ENCODE data around the gene MPRIP.

GRCh38 chr17:17001076-17001777 lies 41.0 kb upstream of the MPRIP start:
- TF ChIP-seq, protein P1, sequence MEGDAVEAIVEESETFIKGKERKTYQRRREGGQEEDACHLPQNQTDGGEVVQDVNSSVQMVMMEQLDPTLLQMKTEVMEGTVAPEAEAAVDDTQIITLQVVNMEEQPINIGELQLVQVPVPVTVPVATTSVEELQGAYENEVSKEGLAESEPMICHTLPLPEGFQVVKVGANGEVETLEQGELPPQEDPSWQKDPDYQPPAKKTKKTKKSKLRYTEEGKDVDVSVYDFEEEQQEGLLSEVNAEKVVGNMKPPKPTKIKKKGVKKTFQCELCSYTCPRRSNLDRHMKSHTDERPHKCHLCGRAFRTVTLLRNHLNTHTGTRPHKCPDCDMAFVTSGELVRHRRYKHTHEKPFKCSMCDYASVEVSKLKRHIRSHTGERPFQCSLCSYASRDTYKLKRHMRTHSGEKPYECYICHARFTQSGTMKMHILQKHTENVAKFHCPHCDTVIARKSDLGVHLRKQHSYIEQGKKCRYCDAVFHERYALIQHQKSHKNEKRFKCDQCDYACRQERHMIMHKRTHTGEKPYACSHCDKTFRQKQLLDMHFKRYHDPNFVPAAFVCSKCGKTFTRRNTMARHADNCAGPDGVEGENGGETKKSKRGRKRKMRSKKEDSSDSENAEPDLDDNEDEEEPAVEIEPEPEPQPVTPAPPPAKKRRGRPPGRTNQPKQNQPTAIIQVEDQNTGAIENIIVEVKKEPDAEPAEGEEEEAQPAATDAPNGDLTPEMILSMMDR (IDR thresholded peaks at IDR 0.05; ENCODE audit: poor library complexity, severe bottlenecking) = no peak
- TF ChIP-seq MXI1 (conservative IDR thresholded peaks at IDR 0.05; ENCODE audit: poor library complexity, severe bottlenecking) = no peak
- TF ChIP-seq TAF1 (IDR thresholded peaks at IDR 0.05; ENCODE audit: low read depth) = no peak
- TF ChIP-seq RAD21 (conservative IDR thresholded peaks at IDR 0.05) = no peak
- no peak for TF ChIP-seq EZH2 (IDR thresholded peaks at IDR 0.05; ENCODE audit: borderline replicate concordance, insufficient read depth, low read length, poor library complexity, severe bottlenecking)
